Left lobe of liver (tissue), 2 donors: ENCODE measurements around the gene MYO9A. TPM values are rescaled to one million over a fixed set of nuclear protein-coding genes. Genes with fewer than 3 reads are reported as not detected.

Experiments used
- ATAC-seq: fragments of 200-7000 bp; cut with Tn5 transposase; one replicate; pipeline ENCODE4 v1.9.1; 2020; ENCODE audit warnings: mild to moderate bottlenecking, moderate library complexity
- DNase-seq: peaks from one replicate; pipeline ENCODE4 v3.0.0-alpha.2; 2020; ENCODE audit warnings: low spot score
- total RNA-seq: library from RNA; stranded (reverse); gene quantifications from one replicate; pipeline ENCODE4 v1.2.1, GENCODE V29; 2021
- donor health status: DM: no; HTN: no; CAD: no; lungs with moderate emphysema.
- donor health status: DM: no; HTN: yes; CAD: no.

The MYO9A gene, protein sequence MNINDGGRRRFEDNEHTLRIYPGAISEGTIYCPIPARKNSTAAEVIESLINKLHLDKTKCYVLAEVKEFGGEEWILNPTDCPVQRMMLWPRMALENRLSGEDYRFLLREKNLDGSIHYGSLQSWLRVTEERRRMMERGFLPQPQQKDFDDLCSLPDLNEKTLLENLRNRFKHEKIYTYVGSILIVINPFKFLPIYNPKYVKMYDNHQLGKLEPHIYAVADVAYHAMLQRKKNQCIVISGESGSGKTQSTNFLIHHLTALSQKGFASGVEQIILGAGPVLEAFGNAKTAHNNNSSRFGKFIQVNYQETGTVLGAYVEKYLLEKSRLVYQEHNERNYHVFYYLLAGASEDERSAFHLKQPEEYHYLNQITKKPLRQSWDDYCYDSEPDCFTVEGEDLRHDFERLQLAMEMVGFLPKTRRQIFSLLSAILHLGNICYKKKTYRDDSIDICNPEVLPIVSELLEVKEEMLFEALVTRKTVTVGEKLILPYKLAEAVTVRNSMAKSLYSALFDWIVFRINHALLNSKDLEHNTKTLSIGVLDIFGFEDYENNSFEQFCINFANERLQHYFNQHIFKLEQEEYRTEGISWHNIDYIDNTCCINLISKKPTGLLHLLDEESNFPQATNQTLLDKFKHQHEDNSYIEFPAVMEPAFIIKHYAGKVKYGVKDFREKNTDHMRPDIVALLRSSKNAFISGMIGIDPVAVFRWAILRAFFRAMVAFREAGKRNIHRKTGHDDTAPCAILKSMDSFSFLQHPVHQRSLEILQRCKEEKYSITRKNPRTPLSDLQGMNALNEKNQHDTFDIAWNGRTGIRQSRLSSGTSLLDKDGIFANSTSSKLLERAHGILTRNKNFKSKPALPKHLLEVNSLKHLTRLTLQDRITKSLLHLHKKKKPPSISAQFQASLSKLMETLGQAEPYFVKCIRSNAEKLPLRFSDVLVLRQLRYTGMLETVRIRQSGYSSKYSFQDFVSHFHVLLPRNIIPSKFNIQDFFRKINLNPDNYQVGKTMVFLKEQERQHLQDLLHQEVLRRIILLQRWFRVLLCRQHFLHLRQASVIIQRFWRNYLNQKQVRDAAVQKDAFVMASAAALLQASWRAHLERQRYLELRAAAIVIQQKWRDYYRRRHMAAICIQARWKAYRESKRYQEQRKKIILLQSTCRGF (N-terminal part only)
- total RNA-seq, result 9.3 TPM

DNA sequence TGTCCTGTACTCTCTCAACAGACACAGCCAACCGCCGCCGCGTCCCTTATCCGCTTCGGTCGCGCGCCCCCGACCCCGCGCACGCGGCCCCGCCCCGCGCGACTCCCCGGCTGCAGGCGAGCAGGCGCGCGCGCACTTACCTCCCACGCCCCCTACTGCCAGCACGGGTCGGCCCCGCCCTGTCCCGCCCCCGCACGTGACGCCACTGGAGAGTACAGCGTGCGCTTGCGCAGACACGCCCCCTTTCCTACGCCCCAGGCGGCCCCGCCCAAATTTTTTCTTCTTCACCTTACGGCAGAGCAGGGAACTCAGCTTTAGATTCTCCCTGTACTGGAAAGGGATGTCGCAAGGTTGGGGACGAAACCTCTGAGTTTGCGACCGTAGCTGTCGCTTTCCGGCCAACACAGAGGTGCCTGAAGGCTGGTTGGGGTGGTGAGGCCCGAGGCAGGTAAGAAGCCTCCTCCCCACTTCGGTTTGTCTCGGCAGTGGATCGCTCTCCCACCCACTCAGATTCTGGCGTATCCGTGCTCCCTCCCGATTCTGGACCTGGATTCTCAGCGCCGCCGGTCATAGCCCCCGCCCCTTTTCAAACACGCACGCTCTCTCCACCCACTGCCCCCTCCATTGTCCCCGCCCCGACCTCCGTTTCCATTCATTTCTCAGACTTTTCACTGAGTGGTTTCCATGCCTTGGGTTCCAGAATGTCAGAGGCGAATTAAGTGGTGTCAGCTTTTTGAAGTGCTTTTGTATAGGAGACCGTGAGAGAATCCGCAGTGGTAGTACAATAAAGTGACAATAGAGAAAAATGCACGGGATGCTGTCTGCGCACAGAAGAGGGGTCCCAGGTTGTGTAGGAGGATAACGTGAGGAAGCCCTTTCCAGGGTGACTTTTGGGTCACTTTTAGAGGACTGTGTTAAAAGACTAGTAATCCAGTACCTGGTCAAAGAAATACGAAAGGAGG is at the start of gene MYO9A, which contains the start of gene SENP8:
Gene MYO9A (minus strand): TSS at position 134 of the 962 bp plus-strand sequence. CDS start 71,587 bp downstream, outside the sequence.
Gene SENP8 (plus strand): TSS at position 387 of the 962 bp plus-strand sequence. CDS start 21,221 bp downstream, outside the sequence.
- peak; percentile 98 for DNase-seq
- ATAC-seq, result peak; percentile 86

- DNase-seq, result no peak
- ATAC-seq, result no peak
These were observed 49.5 kb upstream of the MYO9A start for GRCh38 chr15:72167445-72167844.

DNA sequence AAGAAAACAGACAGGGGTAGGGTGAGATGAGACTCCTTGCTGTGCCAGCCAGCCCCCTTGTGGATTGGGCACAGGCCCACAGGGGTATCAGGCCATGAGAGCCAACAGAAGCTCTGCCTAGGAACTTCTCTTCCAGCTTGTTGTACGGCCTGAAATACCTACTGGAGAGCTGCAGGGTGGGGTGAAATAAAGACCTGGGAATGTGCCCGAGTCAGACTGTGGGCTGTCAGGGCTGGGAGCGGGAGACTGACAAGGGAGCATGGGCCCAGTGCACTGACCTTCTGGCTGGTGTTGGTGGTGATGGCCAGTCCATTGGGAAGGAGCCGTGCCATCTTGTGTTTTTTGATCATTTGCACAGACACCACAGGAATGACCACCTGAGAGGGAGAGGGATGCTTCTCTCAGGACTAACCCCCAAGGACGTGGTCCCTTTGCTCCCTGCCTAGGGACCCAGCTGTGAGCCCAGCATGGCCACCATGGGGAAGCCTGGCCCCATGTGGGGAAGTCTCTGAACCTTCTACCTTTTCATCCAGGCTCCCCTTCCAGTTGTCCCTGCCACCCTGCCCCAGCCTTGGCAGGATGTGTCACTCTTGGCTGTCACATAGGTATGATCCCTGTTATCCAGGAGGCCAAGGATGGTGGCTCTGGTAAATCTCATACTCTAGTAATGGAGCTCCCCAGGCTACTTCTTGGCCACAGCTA is 48.9 kb upstream of the MYO9A start:
- DNase-seq, result no peak

DNA sequence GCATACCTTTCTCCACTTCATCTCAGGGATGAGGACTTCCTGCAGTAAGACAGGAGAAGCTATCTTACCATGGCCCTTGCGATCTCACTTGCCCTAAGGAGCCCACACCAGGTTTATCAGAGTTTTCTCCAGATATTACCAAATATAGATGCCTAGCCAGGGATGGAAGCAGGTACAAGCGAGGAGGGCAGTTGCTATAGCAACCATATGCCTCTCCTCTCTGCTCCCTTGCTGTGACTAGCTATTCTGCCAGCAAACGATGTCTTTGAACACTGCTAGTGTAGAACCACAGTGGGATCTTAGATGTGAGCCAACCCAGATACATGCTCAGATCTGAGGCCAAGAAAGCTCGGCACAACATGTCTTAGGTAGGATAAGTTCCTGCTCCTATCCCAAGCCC is 45.8 kb upstream of the MYO9A start:
- ATAC-seq (no peak), DNase-seq (no peak)

More for the DNA sequence above, 48.9 kb upstream of the MYO9A start:
- ATAC-seq, result no peak

DNA sequence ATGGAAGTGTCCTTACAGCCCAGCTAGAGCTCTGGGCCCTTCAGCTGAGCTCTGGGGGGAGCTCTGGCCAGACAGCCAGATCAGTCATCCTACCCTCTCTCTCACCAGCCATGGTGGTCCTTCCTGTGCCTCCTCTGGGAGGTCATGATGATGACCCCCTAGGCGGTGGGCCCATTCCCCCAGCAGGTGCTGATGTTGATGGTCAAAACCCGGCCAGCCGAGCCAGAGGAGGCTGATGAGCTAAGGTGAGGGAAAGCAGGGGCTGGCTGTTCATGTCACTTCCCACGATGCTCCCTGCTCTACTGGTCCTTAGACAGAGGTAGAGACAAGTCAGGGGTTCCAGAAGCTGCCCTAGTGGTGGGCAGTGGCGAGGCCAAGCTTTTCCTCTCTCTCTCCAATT is 44.6 kb upstream of the MYO9A start:
- no peak for DNase-seq
- no peak for ATAC-seq

DNA sequence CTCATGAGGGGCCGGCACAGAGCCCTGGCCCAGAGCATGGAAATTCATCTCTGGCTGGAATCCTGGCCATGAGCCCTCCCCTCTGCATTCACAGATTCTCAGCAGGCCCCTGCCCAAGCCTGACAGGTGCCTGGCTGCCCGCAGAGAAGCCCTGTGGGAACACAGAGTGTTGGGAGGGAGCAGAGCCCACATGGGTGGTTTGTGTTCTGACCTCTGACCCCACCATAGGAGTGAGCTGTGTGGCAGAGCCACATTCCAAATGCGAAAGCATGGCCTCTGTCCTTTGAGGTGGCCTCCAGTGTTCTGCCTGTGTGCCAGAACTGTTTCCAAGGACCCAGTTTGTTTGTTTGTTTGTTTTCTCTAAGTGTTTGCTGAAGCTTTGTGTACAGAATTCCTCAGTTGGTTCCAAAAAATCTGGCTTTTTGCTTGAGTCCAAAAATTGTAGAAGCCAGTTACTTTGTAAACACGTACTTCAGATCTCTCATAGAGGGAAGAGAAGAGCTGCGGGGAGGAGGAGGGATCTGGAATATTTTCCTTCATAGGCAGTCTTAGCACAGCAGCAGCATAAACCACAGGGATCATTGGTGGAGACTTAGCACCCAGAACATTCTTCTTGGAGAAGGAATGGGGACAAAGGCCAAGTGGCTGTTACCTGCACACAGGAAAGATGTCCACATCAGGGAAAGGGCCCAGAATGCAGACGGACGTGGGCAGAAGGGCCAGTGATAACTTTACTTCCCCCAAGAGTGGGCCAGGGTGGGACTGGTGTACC is 43.6 kb upstream of the MYO9A start:
- no peak for DNase-seq
- ATAC-seq, result no peak

GRCh38 chr15:72160696-72161245 is 42.8 kb upstream of the MYO9A start:
- ATAC-seq (no peak), DNase-seq (no peak)

- ATAC-seq (no peak), DNase-seq (no peak)
These were observed 39.0 kb upstream of the MYO9A start for GRCh38 chr15:72156928-72157327.

DNA sequence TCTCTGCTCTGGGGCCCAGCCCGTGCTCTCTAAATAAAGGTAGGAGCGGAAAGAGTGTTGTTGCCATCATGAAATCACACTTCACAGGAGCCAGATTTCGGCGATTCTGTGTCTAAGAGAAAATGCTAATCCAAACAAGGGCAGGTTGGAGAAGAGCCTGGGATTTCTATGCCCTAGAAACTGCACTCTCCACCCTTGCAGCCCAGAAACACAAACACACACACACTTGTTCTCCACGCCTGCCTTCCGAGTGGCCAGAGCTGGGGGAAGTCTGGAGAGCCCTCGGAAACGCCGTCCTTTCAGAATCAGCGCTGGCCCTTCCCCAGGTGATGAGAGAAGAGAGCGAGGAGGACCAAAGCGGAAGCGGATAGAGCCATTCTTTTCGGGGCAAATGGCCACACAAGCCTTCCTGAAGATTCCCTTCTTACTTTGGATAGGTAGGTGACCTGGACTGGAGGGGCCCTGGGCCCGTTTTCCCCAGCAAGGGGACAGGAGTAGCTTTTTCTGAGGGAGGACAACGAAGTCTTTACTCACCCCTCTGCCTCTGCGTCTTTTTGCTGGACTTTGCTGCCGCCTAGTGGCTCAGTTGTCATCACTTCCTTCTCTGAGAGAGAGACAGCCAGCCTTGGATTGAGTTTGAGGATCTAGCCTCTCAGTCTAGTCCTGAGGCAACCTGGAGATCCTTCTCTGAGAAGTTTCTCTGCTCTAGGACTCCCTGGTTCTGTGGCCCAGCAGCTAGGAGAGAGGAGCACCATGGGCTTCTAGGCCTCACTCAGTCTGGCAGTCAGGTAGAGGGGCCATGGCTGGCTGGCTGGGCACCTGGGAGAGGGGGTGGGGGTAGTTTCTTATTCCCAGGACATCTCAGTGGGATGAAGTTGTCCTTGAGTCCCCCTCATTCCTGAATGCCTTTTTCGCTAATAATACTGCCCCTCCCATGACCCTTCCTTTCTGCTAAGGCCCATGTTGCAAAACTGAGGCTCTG is 38.0 kb upstream of the MYO9A start:
- peak; percentile 94 for ATAC-seq

GRCh38 chr15:72155003-72155621 is 37.2 kb upstream of the MYO9A start:
- DNase-seq (peak; percentile 68), ATAC-seq (peak; percentile 63)

More for the DNA sequence above, 38.0 kb upstream of the MYO9A start:
- peak; percentile 83 for DNase-seq

- ATAC-seq (no peak), DNase-seq (no peak)
These were observed 36.4 kb upstream of the MYO9A start for GRCh38 chr15:72154316-72154715.

- no peak for DNase-seq
- no peak for ATAC-seq
These were observed 35.5 kb upstream of the MYO9A start for GRCh38 chr15:72153269-72154000.

DNA sequence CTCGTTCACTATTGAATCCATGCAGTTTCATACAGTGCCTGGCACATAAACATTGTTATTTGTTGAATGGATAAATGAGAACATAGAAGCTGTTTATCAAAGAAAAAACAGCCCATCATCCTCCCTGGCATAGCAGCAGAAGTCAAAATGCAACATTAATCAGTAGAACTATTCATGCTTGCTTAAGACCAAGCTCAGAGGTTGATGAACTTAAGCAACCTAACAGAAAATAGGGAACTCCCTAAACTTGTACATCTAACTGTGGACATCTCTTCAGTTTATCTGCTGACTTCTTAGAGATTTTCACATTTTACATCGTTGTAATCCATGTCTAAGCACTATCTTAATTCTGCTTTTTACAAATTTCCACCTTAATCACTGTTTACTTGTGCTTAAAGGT is 29.5 kb upstream of the MYO9A start:
- DNase-seq (no peak), ATAC-seq (peak; percentile 18)

GRCh38 chr15:72146934-72147333 is 29.0 kb upstream of the MYO9A start:
- DNase-seq (no peak), ATAC-seq (peak; percentile 35)

DNA sequence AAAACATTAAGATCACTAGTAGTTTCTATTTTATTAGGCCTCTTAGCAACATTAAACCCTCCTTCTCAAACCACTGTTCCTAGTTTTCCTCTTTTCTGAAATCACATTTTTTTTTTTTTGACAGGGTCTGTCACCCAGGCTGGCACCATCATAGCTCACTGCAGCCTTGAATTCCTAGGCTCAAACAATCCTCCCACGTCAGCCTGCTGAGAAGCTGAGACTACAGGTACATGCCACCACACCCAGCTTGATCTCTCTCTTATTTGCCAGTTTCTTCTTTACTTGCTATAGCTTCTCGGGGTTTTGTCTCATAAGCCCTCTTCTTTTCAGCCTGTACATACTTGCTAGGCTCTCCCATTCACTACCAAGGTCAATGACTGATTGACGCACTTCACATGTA is 28.3 kb upstream of the MYO9A start:
- no peak for DNase-seq
- ATAC-seq, result no peak
